ENCODE results near the gene DPP4. TPM values are rescaled to one million over a fixed set of nuclear protein-coding genes. Genes with fewer than 3 reads are reported as not detected.

DPP4 gene
- total and polyA plus RNA-seq, 2 donors from 2014 or later: 29.4 to 74.8 TPM

GRCh38 chr2:161943011-161943410 lies 131.0 kb downstream of the DPP4 start:
- H3K36me3 ChIP-seq (ENCODE audit: control insufficient read depth in 2 of 3, insufficient read depth in 3 of 3, low read length in 3 of 3): no peaks in the 10 kb centered on the region
- no peaks in the 10 kb centered on the region for H3K4me1 ChIP-seq (ENCODE audit: control insufficient read depth in 2 of 3, insufficient read depth in 2 of 3, low read depth in 1 of 3, low read length in 3 of 3)
- H3K9ac ChIP-seq (ENCODE audit: low read length in 3 of 3): no peak overlapping the region
- FAIRE-seq (no peak), DNase-seq (peak in 1 of 5 donors; percentile 22)
- no peak for TF ChIP-seq CTCF (IDR thresholded peaks at IDR 0.05; ENCODE audit: borderline replicate concordance, extremely low read depth, insufficient read depth)
- H3K27ac ChIP-seq (ENCODE audit: low read depth in 2 of 2, low read length in 2 of 2): no peak overlapping the region
- no peaks in the 10 kb centered on the region for H3K9me3 ChIP-seq (ENCODE audit: control insufficient read depth in 2 of 3, insufficient read depth in 1 of 3, low read length in 3 of 3)
- H3K4me3 ChIP-seq (ENCODE audit: low read length in 3 of 3): no peak overlapping the region
- no peaks in the 10 kb centered on the region for H3K27me3 ChIP-seq (ENCODE audit: control insufficient read depth, insufficient read depth, low read length)
- intact Hi-C loops (cut with DNase I): no loop called here

Other genes with a start within 250 kb of the DPP4 start
- gene GCG, start 78.0 kb upstream of the DPP4 start, total RNA-seq: not detected
- not detected for gene GCG, start 78.0 kb upstream of the DPP4 start, polyA plus RNA-seq (ENCODE audit: insufficient read depth, low read depth, low replicate concordance)
- 3.3 TPM for gene FAP, start 169.2 kb upstream of the DPP4 start, total RNA-seq
- 0.45 TPM for gene FAP, start 169.2 kb upstream of the DPP4 start, polyA plus RNA-seq (ENCODE audit: insufficient read depth, low read depth, low replicate concordance)
- gene IFIH1, start 244.5 kb upstream of the DPP4 start, total RNA-seq: 21.6 TPM
- 11.3 TPM for gene IFIH1, start 244.5 kb upstream of the DPP4 start, polyA plus RNA-seq (ENCODE audit: insufficient read depth, low read depth, low replicate concordance)